ENCODE results near the gene THY1. TPM values are rescaled to one million over a fixed set of nuclear protein-coding genes. Genes with fewer than 3 reads are reported as not detected.

THY1 gene
- total RNA-seq, result 0.44 and 2.1 TPM in 2 replicates

GRCh38 chr11:119422809-119423508 is at the start of gene THY1:
Gene THY1, minus strand, starts transcription at chr11:119423172. Its CDS starts 2,267 bp downstream, at chr11:119420905.

GRCh38 chr11:119381181-119381988 is 41.6 kb downstream of the THY1 start, which contains the start of gene USP2:
Gene USP2, minus strand, starts transcription at chr11:119381690. Its CDS starts 8,210 bp downstream, at chr11:119373480.

Other genes starting within 250 kb of the THY1 start
- gene NHERF4, start 237.7 kb downstream of the THY1 start, total RNA-seq, result not detected in 2 replicates
- gene CBL, start 216.8 kb downstream of the THY1 start, total RNA-seq, result 8.3 and 18.8 TPM in 2 replicates
- gene MCAM, start 106.0 kb downstream of the THY1 start, total RNA-seq, result 844 and 1,058 TPM in 2 replicates
- gene RNF26, start 88.6 kb downstream of the THY1 start, total RNA-seq, result 3.2 and 8.2 TPM in 2 replicates
- 62.3 and 67.1 TPM in 2 replicates for gene C1QTNF5, start 82.3 kb downstream of the THY1 start, total RNA-seq
- gene MFRP, start 76.5 kb downstream of the THY1 start, total RNA-seq, result under 0.01 TPM in 1 of 2 replicates, not detected in the other
- 0.06 TPM in 1 of 2 replicates, not detected in the other for gene USP2, start 41.5 kb downstream of the THY1 start, total RNA-seq